ENCODE measurements around the gene COL9A3. TPM values are rescaled to one million over a fixed set of nuclear protein-coding genes. Genes with fewer than 3 reads are reported as not detected.

The COL9A3 gene
- polyA plus RNA-seq, 1 donor from 2014 or later: 3.1 TPM

DNA sequence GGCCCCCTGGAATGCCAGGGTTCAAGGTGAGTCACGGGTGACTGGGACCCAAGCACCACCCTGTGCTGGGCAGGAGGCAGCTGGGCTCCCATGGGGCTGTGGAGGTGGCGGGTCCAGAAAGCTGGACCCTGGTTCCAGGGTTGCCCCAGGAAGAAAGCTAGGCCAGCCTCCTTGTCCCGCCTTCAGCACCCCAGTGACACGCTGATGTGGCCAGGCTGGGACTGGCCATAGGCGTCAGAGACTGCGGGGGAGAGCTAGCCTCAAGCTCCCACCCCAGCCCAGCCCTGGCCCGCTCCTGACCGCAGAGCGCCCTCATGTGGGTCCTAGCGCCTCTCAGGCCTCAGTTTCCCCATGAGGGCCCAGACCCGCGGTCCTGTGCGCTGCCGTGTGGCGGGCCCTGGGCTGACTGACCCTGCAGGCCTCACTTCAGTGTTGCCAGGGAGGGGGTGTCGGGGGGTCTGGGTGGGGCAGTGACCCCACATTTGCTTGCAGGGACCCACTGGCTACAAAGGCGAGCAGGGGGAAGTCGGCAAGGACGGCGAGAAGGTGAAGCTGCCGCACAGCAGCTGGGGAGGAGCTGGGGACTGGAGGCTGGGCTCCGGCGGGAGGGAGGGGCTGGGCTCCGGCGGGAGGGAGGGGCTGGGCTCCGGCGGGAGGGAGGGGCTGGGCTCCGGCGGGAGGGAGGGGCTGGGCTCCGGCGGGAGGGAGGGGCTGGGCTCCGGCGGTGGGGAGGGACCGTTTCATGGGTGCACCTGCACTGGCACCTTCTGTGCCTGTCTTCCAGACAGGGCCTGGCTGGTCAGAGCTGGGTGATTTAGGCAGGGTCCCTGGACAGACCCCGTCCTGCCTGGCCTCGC, 7.9 kb downstream of the COL9A3 start (continued):
- TF ChIP-seq EZH2 (IDR thresholded peaks at IDR 0.05; ENCODE audit: borderline replicate concordance, insufficient read depth, low read length, poor library complexity, severe bottlenecking): no peak

DNA sequence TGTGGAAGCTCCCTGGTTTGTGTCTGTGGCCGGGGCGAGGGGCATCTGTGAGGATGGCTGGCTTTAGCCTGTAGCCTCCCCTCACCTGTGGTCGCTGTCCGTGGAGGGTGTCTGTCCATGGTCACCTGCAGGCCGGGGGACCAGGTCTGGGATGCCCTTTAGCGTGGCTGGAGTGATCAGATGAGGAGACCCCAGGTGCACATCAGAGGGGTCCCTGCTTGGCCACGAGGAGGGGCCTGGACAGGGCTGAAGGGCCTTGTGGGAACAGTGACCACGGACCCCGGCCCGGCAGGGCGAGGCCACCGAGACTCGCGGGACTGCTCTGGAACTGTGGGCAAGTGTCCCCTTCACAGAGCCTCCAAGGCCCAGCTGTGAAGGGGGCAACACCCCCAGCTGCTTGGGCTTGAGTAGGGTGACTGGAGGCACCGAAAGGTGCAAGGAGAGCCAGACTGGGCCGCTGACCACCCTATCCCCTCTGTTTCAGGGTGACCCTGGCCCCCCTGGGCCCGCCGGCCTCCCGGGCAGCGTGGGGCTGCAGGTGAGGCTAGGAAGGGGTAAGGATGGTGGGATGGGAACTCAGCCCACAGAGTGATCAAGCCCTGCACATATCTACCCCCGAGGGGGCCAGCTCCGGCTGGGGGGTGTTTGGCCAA, 8.6 kb downstream of the COL9A3 start:
- no peak overlapping the region for H2AFZ ChIP-seq (ENCODE audit: low read depth, low read length)
- TF ChIP-seq MXI1 (conservative IDR thresholded peaks at IDR 0.05; ENCODE audit: poor library complexity, severe bottlenecking) (no peak), EP300 (conservative IDR thresholded peaks at IDR 0.05; ENCODE audit: poor library complexity, severe bottlenecking) (no peak), SMC3 (conservative IDR thresholded peaks at IDR 0.05; ENCODE audit: poor library complexity) (no peak), EZH2 (IDR thresholded peaks at IDR 0.05; ENCODE audit: borderline replicate concordance, insufficient read depth, low read length, poor library complexity, severe bottlenecking) (no peak), POLR2AphosphoS5 (IDR thresholded peaks at IDR 0.05) (no peak), RAD21 (conservative IDR thresholded peaks at IDR 0.05) (no peak), TAF1 (IDR thresholded peaks at IDR 0.05; ENCODE audit: low read depth) (no peak)
- TF ChIP-seq, protein P1, sequence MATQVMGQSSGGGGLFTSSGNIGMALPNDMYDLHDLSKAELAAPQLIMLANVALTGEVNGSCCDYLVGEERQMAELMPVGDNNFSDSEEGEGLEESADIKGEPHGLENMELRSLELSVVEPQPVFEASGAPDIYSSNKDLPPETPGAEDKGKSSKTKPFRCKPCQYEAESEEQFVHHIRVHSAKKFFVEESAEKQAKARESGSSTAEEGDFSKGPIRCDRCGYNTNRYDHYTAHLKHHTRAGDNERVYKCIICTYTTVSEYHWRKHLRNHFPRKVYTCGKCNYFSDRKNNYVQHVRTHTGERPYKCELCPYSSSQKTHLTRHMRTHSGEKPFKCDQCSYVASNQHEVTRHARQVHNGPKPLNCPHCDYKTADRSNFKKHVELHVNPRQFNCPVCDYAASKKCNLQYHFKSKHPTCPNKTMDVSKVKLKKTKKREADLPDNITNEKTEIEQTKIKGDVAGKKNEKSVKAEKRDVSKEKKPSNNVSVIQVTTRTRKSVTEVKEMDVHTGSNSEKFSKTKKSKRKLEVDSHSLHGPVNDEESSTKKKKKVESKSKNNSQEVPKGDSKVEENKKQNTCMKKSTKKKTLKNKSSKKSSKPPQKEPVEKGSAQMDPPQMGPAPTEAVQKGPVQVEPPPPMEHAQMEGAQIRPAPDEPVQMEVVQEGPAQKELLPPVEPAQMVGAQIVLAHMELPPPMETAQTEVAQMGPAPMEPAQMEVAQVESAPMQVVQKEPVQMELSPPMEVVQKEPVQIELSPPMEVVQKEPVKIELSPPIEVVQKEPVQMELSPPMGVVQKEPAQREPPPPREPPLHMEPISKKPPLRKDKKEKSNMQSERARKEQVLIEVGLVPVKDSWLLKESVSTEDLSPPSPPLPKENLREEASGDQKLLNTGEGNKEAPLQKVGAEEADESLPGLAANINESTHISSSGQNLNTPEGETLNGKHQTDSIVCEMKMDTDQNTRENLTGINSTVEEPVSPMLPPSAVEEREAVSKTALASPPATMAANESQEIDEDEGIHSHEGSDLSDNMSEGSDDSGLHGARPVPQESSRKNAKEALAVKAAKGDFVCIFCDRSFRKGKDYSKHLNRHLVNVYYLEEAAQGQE (IDR thresholded peaks at IDR 0.05; ENCODE audit: borderline replicate concordance): no peak
- TF ChIP-seq, protein P2, sequence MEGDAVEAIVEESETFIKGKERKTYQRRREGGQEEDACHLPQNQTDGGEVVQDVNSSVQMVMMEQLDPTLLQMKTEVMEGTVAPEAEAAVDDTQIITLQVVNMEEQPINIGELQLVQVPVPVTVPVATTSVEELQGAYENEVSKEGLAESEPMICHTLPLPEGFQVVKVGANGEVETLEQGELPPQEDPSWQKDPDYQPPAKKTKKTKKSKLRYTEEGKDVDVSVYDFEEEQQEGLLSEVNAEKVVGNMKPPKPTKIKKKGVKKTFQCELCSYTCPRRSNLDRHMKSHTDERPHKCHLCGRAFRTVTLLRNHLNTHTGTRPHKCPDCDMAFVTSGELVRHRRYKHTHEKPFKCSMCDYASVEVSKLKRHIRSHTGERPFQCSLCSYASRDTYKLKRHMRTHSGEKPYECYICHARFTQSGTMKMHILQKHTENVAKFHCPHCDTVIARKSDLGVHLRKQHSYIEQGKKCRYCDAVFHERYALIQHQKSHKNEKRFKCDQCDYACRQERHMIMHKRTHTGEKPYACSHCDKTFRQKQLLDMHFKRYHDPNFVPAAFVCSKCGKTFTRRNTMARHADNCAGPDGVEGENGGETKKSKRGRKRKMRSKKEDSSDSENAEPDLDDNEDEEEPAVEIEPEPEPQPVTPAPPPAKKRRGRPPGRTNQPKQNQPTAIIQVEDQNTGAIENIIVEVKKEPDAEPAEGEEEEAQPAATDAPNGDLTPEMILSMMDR (IDR thresholded peaks at IDR 0.05; ENCODE audit: poor library complexity, severe bottlenecking): no peak
- H3K9ac ChIP-seq (ENCODE audit: low read length): no peak overlapping the region
- H3F3A ChIP-seq (ENCODE audit: insufficient read depth, low read length, poor library complexity, severe bottlenecking): no peaks in the 10 kb centered on the region
- no peaks in the 10 kb centered on the region for H3K9me2 ChIP-seq (ENCODE audit: insufficient read depth, low read length)
- no peaks in the 10 kb centered on the region for H3K79me2 ChIP-seq (replicated peaks; ENCODE audit: insufficient read depth, low read length)
- H3K9me3 ChIP-seq (ENCODE audit: low read length): no peaks in the 10 kb centered on the region
- H3K36me3 ChIP-seq (ENCODE audit: insufficient read depth, low read length): no peaks in the 10 kb centered on the region
- no peak overlapping the region for H3K27ac ChIP-seq (ENCODE audit: low read length)
- H3K4me2 ChIP-seq (ENCODE audit: low read length): no peak overlapping the region
- no peaks in the 10 kb centered on the region for H4K20me1 ChIP-seq (ENCODE audit: insufficient read depth)
- H3K4me3 ChIP-seq (ENCODE audit: low read length): no peak overlapping the region
- no peaks in the 10 kb centered on the region for H3K27me3 ChIP-seq (ENCODE audit: insufficient read depth, low read depth, low read length)

Measured in neural cell (in vitro differentiated cells).